GM18505 (cell line): Measurements from ENCODE around the gene GSK3A.
A peak's percentile ranks its signal among the peaks of the same experiment; 100 is the strongest.

Experiments used
- ATAC-seq: cut with Tn5 transposase; IDR thresholded peaks from one replicate; pipeline ENCODE4 v1.9.1; 2021; ENCODE audit not compliant: unreplicated experiment
- POLR2A ChIP-seq: IDR thresholded peaks from 4 replicates; pipeline ENCODE4 v1.6.1; 2011; ENCODE audit warnings: borderline replicate concordance; ENCODE audit not compliant: insufficient read depth, insufficient read length; ENCODE audit errors: extremely low read depth

The GSK3A gene

GRCh38 chr19:42244347-42245220 is 2.2 kb upstream of the GSK3A start:
- no peak for TF ChIP-seq POLR2A
- ATAC-seq, result peak; percentile 38

- no peak for ATAC-seq
- TF ChIP-seq POLR2A, result no peak
Observed at GRCh38 chr19:42242069-42242511, 312 bp downstream of the GSK3A start.

GRCh38 chr19:42241279-42241678 is 1.1 kb downstream of the GSK3A start:
- TF ChIP-seq POLR2A, result no peak
- ATAC-seq, result no peak

GRCh38 chr19:42239544-42240220 is 2.7 kb downstream of the GSK3A start:
- no peak for ATAC-seq
- TF ChIP-seq POLR2A, result no peak

- no peak for TF ChIP-seq POLR2A
- ATAC-seq, result no peak
Observed at GRCh38 chr19:42235181-42235580, 7.2 kb downstream of the GSK3A start.

DNA sequence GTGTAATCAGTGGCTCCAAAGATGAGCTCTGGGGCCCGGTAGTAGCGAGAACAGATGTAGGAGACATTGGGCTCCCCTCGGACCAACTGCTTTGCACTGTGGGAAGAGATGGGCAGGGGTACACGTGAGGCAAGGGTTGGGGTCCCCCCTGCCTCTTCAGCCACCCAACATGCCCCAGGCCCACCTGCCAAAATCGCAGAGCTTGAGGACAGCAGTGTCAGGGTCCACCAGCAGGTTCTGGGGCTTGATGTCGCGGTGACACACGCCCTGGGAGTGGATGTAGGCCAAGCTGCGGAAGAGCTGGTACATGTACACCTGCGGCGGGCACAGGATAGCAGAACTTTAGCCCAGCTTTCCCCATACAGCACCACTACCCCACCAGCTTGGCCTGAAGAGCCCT is 8.0 kb downstream of the GSK3A start:
- TF ChIP-seq POLR2A, result no peak
- ATAC-seq, result no peak

- no peak for ATAC-seq
- TF ChIP-seq POLR2A, result no peak
Observed at GRCh38 chr19:42233678-42234292, 8.6 kb downstream of the GSK3A start.

DNA sequence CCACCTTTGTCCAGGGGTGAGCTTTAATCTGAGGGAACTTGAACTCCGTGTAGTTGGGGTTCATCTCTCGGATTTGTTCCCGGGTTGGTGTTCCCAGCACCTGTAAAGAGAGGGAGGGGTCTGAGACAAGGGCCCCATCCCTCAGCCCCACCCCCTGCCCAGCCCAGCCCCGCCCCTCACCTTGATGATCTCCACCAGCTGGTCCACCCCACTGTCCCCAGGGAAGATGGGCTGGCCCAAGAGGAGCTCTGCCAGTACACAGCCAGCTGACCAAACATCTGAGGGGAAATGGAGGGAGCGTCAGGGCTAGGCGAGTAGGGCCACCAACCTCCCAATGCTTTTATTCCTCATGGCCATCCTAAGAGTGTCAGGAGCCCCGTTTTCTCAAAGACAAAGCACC is 9.3 kb downstream of the GSK3A start:
- ATAC-seq, result no peak
- no peak for TF ChIP-seq POLR2A

- no peak for ATAC-seq
- no peak for TF ChIP-seq POLR2A
Observed at GRCh38 chr19:42232435-42232834, 10.0 kb downstream of the GSK3A start.

DNA sequence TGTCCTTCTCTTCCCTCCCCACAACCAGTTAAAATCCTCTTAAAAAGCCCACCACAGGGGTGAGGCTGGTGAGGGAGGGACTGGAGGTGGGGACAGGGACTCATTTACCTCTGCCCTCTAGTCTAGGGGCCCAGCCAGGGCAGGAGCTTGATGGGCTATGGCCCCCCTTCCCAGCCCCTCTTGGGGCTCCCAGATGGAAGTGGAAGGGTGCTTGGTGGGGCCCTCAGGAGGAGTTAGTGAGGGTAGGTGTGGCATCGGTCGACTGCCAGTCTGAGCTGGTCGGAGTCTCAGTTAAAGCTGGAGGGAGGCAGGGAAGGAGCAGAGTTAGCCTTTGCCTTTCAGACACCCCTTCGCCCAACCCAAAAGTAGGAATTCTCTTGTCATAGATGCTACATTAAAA is 11.8 kb downstream of the GSK3A start:
- no peak for ATAC-seq

GRCh38 chr19:42229855-42230351 is 12.5 kb downstream of the GSK3A start:
- no peak for ATAC-seq
- no peak for TF ChIP-seq POLR2A

More for the DNA sequence above, 11.8 kb downstream of the GSK3A start:
- TF ChIP-seq POLR2A, result no peak

GRCh38 chr19:42229301-42229854 is 13.0 kb downstream of the GSK3A start:
- TF ChIP-seq POLR2A, result no peak
- no peak for ATAC-seq

DNA sequence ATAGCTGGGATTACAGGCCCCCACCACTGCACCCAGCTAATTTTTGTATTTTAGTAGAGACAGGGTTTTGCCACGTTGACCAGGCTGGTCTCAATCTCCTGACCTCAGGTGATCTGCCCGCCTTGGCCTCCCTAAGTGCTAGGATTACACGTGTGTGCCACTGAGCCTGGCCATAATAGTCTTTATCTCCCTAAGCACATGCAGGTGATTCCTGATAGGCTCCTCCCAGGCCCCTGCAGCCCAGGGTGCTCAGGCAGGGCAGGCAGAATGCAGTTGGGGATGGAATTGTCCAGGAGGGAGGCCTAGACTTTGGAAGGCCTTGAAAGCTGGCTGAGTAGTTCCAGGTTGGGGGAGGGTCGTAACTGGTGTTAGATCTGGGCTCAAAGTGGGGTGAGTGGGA is 13.8 kb downstream of the GSK3A start:
- no peak for TF ChIP-seq POLR2A
- ATAC-seq, result no peak
